Astrocyte (in vitro differentiated cells and primary cell): Measurements from ENCODE around the gene KRT74. TPM values are rescaled to one million over a fixed set of nuclear protein-coding genes. Genes with fewer than 3 reads are reported as not detected.

ENCODE experiments used
- DNase-seq: peaks from one replicate; pipeline ENCODE4 v3.0.0-alpha.2; 2010; ENCODE audit warnings: low read depth
- FAIRE-seq: peaks from 2 replicates; lab custom pipeline; 2011; peaks lifted over from hg19 to GRCh38; lab: Jason Lieb, UNC
- H2AFZ ChIP-seq: 2 replicates; pipeline ENCODE4 v1.6.0; 2012; ENCODE audit warnings: low read depth, low read length, inconsistent platforms
- H3K27ac ChIP-seq: 2 replicates; pipeline ENCODE4 v1.5.1; 2011; ENCODE audit warnings: low read depth, low read length, inconsistent platforms
- H3K27me3 ChIP-seq: 2 replicates; pipeline ENCODE4 v1.6.0; 2011; ENCODE audit warnings: low read length, inconsistent platforms; ENCODE audit not compliant: insufficient read depth
- H3K36me3 ChIP-seq: 2 replicates; pipeline ENCODE4 v1.5.1; 2011; ENCODE audit warnings: low read length, inconsistent platforms; ENCODE audit not compliant: insufficient read depth
- H3K4me1 ChIP-seq: 2 replicates; pipeline ENCODE4 v1.5.1; 2011; ENCODE audit warnings: low read length, inconsistent platforms; ENCODE audit not compliant: insufficient read depth
- H3K4me2 ChIP-seq: 2 replicates; pipeline ENCODE4 v1.6.0; 2012; ENCODE audit warnings: low read length, inconsistent platforms
- H3K4me3 ChIP-seq: 2 replicates; pipeline ENCODE4 v1.5.1; 2011; ENCODE audit warnings: low read depth, mild to moderate bottlenecking, low read length, inconsistent platforms; ENCODE audit not compliant: insufficient read depth
- H3K79me2 ChIP-seq: 2 replicates; pipeline ENCODE4 v1.6.0; 2012; ENCODE audit warnings: mild to moderate bottlenecking, low read length, inconsistent platforms; ENCODE audit not compliant: insufficient read depth
- H3K9ac ChIP-seq: 2 replicates; pipeline ENCODE4 v1.6.0; 2012; ENCODE audit warnings: mild to moderate bottlenecking, low read length, inconsistent platforms
- H3K9me3 ChIP-seq: 2 replicates; pipeline ENCODE4 v1.5.1; 2012; ENCODE audit warnings: low read depth, mild to moderate bottlenecking, low read length, inconsistent platforms; ENCODE audit not compliant: insufficient read depth
- H4K20me1 ChIP-seq: 2 replicates; pipeline ENCODE4 v1.6.0; 2012; ENCODE audit warnings: low read length, inconsistent platforms; ENCODE audit not compliant: insufficient read depth
- H3K27ac Mint-ChIP-seq: one replicate; pipeline ENCODE4 v1.8.0; 2021; ENCODE audit warnings: mild to moderate bottlenecking, mixed read lengths; ENCODE audit not compliant: unreplicated experiment
- H3K27me3 Mint-ChIP-seq: one replicate; pipeline ENCODE4 v1.8.0; 2021; ENCODE audit warnings: low read depth, mixed read lengths; ENCODE audit not compliant: unreplicated experiment
- H3K36me3 Mint-ChIP-seq: one replicate; pipeline ENCODE4 v1.8.0; 2021; ENCODE audit warnings: low read depth, mixed read lengths; ENCODE audit not compliant: unreplicated experiment
- H3K4me1 Mint-ChIP-seq: one replicate; pipeline ENCODE4 v1.8.0; 2021; ENCODE audit warnings: low read depth, mixed read lengths; ENCODE audit not compliant: unreplicated experiment
- H3K4me3 Mint-ChIP-seq: one replicate; pipeline ENCODE4 v1.8.0; 2021; ENCODE audit warnings: mild to moderate bottlenecking, moderate library complexity, mixed read lengths; ENCODE audit not compliant: unreplicated experiment
- H3K9me3 Mint-ChIP-seq: one replicate; pipeline ENCODE4 v1.8.0; 2021; ENCODE audit warnings: mild to moderate bottlenecking, mixed read lengths; ENCODE audit not compliant: unreplicated experiment
- CTCF ChIP-seq: IDR thresholded peaks from 2 replicates; pipeline ENCODE4 v1.5.1; 2011; ENCODE audit warnings: low read depth, mild to moderate bottlenecking, inconsistent platforms, low read length, moderate library complexity; ENCODE audit not compliant: insufficient read depth
- EZH2 ChIP-seq: IDR thresholded peaks from 2 replicates; pipeline ENCODE4 v1.6.1; 2012; ENCODE audit warnings: mild to moderate bottlenecking, low read length, inconsistent platforms; ENCODE audit not compliant: insufficient read depth
- total RNA-seq: library from RNA; stranded (reverse); gene quantifications from 2 replicates; pipeline ENCODE4 v1.2.1, GENCODE V29; 2021

KRT74 gene
- total RNA-seq, 1 donor from 2014 or later = not detected

GRCh38 chr12:52585946-52586345 is 12.3 kb upstream of the KRT74 start:
- Mint-ChIP-seq H3K27me3 (peaks cover 53% of the 10 kb centered on the region), H3K4me3 (no peak overlapping the region), H3K4me1 (peaks cover 16% of the 10 kb centered on the region), H3K36me3 (peaks cover 1% of the 10 kb centered on the region), H3K27ac (no peak overlapping the region), H3K9me3 (peaks cover 8% of the 10 kb centered on the region)
- Histone ChIP-seq H3K79me2 (no peaks in the 10 kb centered on the region), H3K27ac (no peak overlapping the region), H2AFZ (no peak overlapping the region), H3K9ac (no peak overlapping the region), H4K20me1 (no peaks in the 10 kb centered on the region), H3K4me3 (no peak overlapping the region), H3K27me3 (peaks cover 4% of the 10 kb centered on the region), H3K4me1 (no peaks in the 10 kb centered on the region), H3K36me3 (no peaks in the 10 kb centered on the region), H3K9me3 (no peaks in the 10 kb centered on the region), H3K4me2 (no peak overlapping the region)
- no peak for DNase-seq
- TF ChIP-seq CTCF (no peak), EZH2 (no peak)
- no peak for FAIRE-seq

GRCh38 chr12:52585066-52585465 is 11.4 kb upstream of the KRT74 start:
- TF ChIP-seq EZH2 (no peak), CTCF (no peak)
- Histone ChIP-seq H3K27me3 (peaks cover 4% of the 10 kb centered on the region), H3K9me3 (no peaks in the 10 kb centered on the region), H3K4me3 (no peak overlapping the region), H3K9ac (no peak overlapping the region), H3K79me2 (no peaks in the 10 kb centered on the region), H3K36me3 (no peaks in the 10 kb centered on the region), H3K4me1 (no peaks in the 10 kb centered on the region), H3K27ac (no peak overlapping the region), H2AFZ (no peak overlapping the region), H4K20me1 (no peaks in the 10 kb centered on the region), H3K4me2 (no peak overlapping the region)
- Mint-ChIP-seq H3K36me3 (no peaks in the 10 kb centered on the region), H3K9me3 (peaks cover 3% of the 10 kb centered on the region), H3K27ac (no peak overlapping the region), H3K27me3 (peaks cover 53% of the 10 kb centered on the region), H3K4me3 (no peak overlapping the region), H3K4me1 (peaks cover 21% of the 10 kb centered on the region)
- FAIRE-seq (no peak), DNase-seq (no peak)

- no peak for TF ChIP-seq CTCF
- TF ChIP-seq EZH2 = no peak
- H3K36me3 Mint-ChIP-seq = no peaks in the 10 kb centered on the region
- FAIRE-seq = no peak
Observed at GRCh38 chr12:52584156-52584682, 10.6 kb upstream of the KRT74 start.

More at GRCh38 chr12:52584156-52584682, 10.6 kb upstream of the KRT74 start:
- Mint-ChIP-seq H3K4me3 (no peak overlapping the region), H3K4me1 (peaks cover 21% of the 10 kb centered on the region), H3K27ac (no peak overlapping the region), H3K9me3 (no peaks in the 10 kb centered on the region), H3K27me3 (peaks cover 54% of the 10 kb centered on the region)
- Histone ChIP-seq H3K27ac (no peak overlapping the region), H3K4me2 (no peak overlapping the region), H2AFZ (no peak overlapping the region), H3K4me3 (no peak overlapping the region), H3K9ac (no peak overlapping the region), H3K27me3 (peaks cover 4% of the 10 kb centered on the region), H3K36me3 (no peaks in the 10 kb centered on the region), H4K20me1 (no peaks in the 10 kb centered on the region), H3K4me1 (no peaks in the 10 kb centered on the region), H3K79me2 (no peaks in the 10 kb centered on the region), H3K9me3 (no peaks in the 10 kb centered on the region)
- no peak for DNase-seq
